Smooth muscle cell of the brain vasculature (primary cell): ENCODE data around the gene ARHGEF25.
"Not testable (repeated sequence)": the region's sequence is repeated elsewhere in the genome, so short reads cannot be mapped to it uniquely, and the experiment has no call there.

ENCODE experiments used
- DNase-seq: peaks from one replicate; pipeline ENCODE4 v3.0.0-alpha.2; 2012; ENCODE audit warnings: low read depth, low spot score

Gene ARHGEF25

DNA sequence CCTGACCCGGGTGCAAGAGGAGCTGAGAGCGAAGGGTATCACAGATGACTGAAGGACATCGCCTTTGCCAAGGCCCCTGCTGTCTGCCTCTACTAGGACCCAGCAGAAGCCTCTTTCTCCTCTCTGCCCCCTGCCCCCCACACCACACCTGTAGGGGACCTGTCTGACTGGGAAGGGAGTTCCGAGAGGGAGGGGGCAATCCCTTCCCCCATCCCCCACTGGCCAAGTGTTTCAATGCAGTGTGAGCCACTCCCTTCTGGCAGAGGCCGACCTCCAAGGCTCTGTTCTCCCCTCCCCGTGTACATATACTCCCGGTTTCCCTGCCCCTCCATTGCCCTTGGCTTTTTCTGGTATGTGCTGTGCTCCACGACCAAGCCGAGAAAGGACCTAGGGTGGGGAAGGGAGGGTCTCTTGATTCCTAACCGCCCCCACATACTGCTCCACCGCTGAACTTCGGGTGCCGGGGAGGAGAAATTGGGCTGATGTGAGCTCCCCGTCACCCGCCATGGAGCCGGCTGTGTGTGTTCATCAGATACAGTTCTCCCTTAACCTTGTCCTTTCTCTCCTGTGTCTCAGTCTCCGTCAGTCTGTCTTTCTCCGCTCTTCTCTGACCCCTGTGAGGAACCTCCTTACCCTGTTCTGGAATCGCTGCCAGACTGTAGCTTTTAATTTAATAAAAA is 2.0 kb upstream of the ARHGEF25 start:
- no peak for DNase-seq

DNA sequence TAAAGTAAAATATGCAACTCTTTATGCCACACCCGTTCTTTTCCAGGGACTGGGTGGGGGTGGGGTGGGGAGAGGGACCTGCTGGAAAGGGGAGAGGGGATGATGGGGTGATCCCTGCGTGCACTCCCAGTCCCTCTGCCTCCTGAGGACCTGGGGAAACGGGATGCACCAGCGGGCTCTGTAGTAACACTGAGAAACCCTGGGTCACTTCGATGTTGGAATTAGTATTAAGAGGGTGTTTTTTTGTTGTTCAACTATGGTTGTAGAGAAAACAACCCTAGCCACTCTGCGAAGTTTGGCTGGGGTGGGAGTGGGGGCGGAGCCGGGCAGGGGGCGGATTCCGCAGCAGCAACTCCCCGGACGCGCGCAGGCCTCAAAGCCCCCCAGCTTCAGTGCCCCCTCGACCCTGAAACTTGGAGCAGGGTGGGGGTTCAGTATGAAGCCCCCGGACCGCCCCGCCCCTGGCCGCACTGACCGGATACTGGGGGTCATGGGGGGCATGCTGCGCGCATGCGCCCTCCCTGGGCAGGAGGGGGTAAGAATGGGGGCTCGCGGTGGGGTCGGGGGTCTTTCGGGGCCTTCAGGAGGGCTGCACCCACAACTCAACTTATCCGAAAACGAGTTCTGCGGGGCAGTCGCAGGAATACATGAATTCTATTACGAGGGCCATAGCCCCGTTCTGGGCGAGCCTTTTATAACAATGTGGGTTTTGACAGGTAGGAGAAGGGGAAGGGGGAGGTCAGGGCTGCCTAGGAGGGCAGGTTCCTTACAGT is 1.3 kb upstream of the ARHGEF25 start:
- no peak for DNase-seq

DNA sequence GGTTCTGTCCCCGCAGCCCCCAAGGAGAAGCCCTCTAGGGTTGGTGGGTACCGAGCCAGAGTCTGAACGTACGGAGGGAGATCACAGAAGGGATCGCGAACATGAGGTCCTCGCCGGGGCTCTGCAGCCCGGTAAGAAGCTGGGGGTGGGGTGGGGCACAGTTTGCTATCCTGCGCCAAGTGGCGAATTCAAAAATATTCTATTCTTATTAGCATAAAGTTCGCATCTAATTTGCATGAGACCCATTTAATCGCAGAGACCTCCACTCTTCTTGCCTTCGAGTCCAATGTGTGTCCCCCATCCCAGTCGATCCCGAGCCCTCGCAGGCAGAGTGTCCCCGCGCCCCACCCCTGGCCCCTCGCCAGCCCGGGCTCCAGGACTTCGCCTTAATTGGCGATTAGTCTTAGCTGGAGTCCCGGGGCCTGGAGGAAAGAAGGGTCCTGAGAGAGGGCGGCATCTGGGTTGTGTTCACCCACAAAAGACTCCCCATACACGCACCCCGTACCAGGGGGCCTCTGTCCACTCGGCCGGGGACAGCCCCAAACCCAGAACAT is 604 bp upstream of the ARHGEF25 start:
- no peak for DNase-seq

DNA sequence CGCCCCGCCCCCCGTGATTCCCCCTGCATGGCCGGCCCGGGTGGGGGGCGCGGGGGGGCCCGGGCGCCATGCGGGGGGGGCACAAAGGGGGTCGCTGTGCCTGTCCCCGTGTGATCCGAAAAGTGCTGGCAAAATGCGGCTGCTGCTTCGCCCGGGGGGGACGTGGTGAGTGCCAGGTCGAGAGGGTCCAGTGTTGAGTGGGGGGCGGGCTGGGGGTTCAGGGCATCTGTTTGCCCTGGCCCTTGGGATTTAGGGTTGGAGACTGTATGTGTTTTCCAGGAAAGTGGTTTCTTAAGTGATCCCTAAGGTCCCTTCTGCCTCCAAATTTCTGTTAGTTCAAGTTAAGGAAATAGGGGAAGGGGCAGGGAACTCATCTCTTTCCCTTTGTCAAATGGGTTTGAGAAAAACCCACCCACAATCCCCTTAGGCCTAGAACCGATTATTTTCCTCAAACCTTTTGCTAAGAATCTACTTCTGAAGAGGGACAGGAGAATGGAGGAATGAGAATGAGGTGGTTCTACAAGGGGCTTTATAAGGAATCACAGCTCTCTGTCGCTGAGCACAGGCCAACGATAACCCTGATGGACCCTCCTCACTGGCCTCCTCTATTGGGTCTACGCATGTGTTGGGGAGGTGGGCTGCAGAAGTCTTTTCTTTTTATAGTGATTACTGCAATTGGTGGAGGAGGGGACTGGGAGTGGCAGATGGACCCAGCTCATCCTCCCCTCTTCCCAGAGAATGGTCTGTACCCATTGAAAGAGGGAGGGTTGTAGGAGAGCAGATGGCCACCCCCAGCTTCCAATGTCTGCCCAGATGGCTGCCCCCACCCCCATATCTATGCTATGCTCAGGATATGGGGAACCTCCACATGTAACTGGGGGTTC is 834 bp downstream of the ARHGEF25 start:
- DNase-seq, result no peak

DNA sequence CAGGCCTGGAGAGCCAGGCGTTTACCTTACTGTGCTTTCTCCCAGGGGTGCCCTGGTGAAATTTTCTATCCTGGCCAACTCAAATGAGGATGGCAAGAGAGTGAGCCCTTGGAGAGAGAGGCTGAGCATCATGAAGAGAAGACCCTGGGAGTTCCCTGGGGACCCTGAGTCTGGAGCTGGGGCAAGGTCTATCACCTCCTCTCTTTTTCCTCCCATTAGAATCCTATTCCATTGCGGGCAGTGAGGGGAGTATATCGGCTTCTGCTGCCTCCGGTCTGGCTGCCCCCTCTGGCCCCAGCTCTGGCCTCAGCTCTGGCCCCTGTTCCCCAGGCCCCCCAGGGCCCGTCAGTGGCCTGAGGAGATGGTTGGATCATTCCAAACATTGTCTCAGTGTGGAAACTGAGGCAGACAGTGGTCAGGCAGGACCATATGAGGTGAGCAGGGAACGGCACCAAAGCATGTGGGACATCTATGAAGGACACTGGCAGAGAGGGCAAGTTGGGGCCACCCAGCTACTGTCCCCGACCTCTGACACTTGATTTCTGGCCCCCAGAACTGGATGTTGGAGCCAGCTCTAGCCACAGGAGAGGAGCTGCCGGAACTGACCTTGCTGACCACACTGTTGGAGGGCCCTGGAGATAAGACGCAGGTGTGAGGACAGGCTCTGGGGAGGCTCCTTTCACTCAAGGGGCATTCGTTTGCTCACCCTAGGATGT is 1.6 kb downstream of the ARHGEF25 start:
- DNase-seq, result no peak

GRCh38 chr12:57613427-57614109 is 2.3 kb downstream of the ARHGEF25 start:
- no peak for DNase-seq

GRCh38 chr12:57614178-57614947 is 3.1 kb downstream of the ARHGEF25 start:
- DNase-seq, result no peak

DNA sequence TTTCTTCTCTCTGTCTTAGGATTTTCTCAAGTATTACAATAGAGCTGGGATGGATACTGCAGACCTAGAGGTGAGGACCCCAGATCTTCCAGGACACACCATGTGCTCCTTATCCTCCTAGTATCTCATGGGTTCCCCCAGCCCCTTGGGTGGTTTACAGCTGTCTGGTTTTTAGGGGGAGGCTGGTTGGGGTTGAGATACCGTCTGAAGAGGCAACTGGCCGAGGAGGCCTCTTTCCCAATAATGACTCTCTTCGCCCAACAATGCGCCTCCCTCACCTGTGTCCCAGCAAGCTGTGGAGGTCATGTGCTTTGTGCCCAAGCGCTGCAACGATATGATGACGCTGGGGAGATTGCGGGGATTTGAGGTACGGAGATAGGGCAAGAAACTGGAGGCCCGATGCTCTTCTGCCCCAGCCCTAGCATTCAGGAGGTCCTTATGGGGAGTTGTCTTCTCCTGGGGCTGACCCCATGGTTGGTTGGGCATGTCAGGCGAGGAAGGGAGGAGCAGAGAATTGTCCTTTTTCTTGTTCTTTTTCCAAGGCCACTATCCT is 3.8 kb downstream of the ARHGEF25 start:
- DNase-seq, result no peak

- no peak for DNase-seq
Measured at GRCh38 chr12:57615637-57616036, 4.4 kb downstream of the ARHGEF25 start.

- DNase-seq, result no peak
Measured at GRCh38 chr12:57616383-57617101, 5.3 kb downstream of the ARHGEF25 start.

GRCh38 chr12:57617942-57618341 is 6.7 kb downstream of the ARHGEF25 start:
- DNase-seq, result no peak

DNA sequence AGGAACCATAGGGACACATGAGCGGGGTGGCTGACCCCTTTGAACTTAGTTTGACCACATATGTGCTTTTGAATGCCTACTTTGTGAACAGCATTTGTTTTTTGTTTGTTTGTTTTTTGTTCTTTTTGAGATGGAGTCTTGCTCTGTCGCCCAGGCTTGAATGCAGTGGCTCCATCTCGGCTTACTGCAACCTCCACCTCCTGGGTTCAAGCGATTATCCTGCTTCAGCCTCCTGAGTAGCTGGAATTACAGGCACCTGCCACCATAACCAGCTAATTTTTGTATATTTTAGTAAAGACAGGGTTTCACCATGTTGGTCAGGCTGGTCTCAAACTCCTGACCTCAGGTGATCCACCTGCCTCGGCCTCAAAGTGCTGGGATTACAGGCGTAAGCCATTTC is 7.2 kb downstream of the ARHGEF25 start:
- DNase-seq, result not testable (repeated sequence)

GRCh38 chr12:57618966-57619433 is 7.8 kb downstream of the ARHGEF25 start:
- no peak for DNase-seq

DNA sequence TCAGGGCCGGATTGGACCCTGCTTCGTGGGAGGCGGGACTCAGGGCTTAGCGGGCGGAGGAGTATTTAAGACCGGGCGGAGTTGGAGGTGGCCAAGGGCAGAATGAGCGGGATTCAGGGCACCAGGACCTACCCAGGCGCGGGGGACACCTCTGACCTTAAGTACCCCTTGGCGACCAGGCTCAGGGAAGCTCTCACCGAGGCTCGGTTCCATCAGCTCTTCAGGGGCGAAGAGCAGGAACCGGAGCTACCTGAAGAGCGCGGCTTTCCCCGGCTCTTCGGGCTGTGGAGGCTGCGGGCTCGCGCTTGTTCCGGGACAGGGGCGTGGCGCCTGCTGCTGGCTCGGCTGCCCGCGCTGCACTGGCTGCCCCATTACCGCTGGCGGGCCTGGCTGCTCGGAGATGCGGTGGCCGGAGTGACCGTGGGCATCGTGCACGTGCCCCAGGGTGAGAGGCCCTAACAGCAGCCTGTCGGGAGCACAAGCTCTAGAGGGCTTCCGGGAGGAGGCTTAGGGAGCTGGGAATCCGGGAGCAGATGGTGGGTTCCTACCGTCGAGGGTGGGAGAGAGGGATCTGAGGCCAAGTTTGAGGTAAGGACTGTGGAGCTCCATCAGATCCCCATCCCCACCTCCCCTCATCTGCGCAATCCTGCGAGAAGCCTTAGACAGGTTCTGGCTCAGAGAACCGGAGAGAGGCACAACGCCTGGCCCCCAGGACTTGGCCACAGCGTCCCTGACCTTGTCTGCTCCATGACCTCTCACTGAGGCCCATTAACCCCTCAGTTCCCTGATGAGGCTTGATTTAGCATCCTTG is 8.4 kb downstream of the ARHGEF25 start:
- no peak for DNase-seq

GRCh38 chr12:57620245-57620935 is 9.2 kb downstream of the ARHGEF25 start:
- no peak for DNase-seq

DNA sequence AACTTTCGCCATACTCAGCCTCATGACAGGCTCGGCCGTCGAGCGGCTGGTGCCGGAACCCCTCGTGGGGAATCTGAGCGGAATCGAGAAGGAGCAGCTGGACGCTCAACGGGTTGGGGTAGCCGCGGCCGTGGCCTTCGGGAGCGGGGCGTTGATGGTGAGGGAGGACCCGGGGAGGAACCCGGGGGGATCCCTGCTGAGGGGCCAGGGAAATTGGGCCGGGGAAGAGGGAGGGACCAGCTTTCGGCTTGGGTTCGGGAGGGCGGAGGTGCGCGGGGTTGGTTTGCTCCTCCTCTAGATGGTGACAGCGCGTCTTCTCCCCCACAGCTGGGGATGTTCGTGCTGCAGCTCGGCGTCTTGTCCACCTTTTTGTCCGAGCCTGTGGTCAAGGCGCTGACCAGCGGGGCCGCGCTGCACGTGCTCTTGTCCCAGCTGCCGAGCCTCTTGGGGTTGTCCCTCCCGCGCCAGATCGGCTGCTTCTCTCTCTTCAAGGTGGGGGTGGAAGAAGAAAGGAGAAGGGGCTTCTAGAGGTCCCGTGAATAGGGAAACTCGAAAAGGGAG is 9.8 kb downstream of the ARHGEF25 start:
- DNase-seq, result no peak
